ENCODE data around the gene CLEC2B. TPM values are rescaled to one million over a fixed set of nuclear protein-coding genes. Genes with fewer than 3 reads are reported as not detected.

The CLEC2B gene
- total RNA-seq, 8 experiments from 2014 or later: 0.05 to 91.0 (median 22.7) TPM; not detected in 2

DNA sequence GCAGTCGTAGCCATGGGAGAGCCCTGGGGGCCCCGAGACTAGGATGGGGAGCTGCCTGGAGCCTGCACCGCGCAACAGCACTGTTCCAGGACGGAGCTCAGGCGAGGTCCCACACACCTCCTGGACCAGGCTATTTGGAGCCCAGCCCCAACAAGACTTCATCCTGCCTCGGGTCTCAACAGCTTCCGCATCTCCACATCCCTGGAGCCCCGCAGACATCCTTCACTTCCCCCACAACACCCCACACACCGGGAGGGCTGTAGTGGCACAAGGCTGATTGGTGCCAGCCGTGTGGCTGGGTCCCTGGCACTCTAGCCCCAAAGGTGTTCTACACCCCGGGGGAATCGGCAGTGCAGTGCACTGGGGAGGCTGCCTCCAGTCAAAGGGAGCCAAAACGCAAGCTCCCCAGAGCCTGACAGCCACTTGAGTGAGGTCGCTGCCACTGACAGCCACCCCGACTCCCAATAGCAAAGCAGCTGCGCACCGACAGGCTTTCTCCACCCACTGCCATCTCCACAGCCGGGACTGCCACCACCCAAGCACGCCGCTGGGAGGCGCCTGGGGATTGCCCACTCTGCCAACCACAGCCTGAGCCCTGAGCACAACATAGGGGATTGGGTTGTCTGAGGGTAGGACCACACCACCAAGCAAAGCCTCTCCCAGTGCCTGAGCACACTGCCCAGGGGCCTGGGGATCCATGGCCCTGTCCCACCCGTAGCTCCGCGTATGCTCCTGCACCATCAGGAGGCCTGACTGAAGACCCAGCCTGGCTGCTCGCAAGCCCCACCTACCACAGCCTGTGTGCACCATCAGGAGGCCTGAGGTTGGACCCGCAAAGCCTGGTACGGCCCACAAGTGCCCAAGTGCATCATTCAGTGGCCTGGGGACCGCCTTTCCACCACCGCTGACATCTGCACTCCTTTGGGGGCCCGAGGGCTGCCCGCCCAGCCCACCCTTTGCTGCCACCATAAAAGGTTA lies 55.0 kb downstream of the CLEC2B start:
- WGBS, 10 experiments: 26 to 100% (median 89%) methylated on average over 4 to 7 of the region's 32 CpGs; no CpG with 5 or more reads in 7 of the 10 experiments
- no peaks in the 10 kb centered on the region for H3K4me1 ChIP-seq (replicated peaks in 1 of 2)
- H3K27ac ChIP-seq: no peak overlapping the region
- peak in 4 of 8 experiments; percentile 27 to 98 (median 86) for ATAC-seq (replicated peaks in 6 of 8)
- no peak overlapping the region for H3K4me3 ChIP-seq
- in situ Hi-C loops (cut with MboI; ENCODE audit: low pct_unique_long_range_greater_than_20kb in 2 of 9, low sequenced_read_pairs in 9 of 9, unreplicated experiment in 9 of 9): loop anchor here in 2 of 9 experiments (10.0 to 25.0 kb wide), 3 partner anchors 51 to 323 kb away; partner anchors contain the start of genes CLEC2A (in 1 of the 2), CLEC2B (in 1 of the 2) and CLEC7A (in 1 of the 2)

DNA sequence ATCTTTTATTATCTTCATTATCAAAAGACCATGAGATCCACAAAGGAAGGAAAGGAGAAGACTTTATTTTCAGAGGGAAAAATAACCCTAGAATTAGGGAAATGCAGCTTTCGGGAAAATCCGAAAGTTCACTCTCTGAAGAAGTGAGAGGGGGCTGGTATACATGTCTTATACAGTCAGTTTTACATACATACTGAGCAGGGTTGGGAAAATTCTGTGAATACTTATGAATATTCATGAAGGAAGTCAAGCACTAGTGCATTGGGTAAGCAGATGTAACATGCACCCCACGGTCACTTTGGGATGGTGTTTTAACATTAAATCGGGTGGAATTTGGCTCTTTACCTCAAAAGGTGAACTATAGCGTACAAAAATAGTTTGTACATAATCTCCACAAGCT lies 57.5 kb downstream of the CLEC2B start:
- Histone ChIP-seq H3K4me3 (no peak overlapping the region), H3K27ac (no peak overlapping the region), H3K4me1 (replicated peaks in 1 of 2) (no peaks in the 10 kb centered on the region)
- ATAC-seq (replicated peaks in 6 of 8): peak in 2 of 8 experiments; percentile 18 to 89
- WGBS, 10 experiments: 16 to 100% (median 80%) methylated on average over 2 to 5 of the region's 5 CpGs; no CpG with 5 or more reads in 2 of the 10 experiments
- in situ Hi-C loops (cut with MboI; ENCODE audit: low pct_unique_long_range_greater_than_20kb in 2 of 9, low sequenced_read_pairs in 9 of 9, unreplicated experiment in 9 of 9): loop anchor here in 2 of 9 experiments (10.0 to 25.0 kb wide), 3 partner anchors 53 to 326 kb away; partner anchors contain the start of genes CLEC2A (in 1 of the 2), CLEC2B (in 1 of the 2) and CLEC7A (in 1 of the 2)

DNA sequence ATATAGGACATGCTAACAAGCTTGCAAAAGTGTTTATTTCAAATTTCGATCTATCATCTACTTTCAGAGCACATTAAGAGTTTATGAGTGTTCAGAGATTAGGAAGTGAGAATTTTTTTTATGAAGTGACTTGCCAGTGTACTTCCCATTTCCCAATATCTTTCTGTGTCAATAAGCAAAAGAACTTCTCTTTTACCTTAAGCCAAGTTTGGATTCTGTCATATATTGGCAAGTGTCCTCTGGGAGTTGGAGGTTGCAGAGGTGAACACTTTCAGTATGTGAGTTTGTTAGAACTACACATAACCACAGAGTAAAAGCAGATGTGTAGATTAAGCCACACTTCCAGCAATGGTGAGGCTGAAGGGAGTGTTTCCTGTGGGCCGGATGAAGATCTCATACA lies 58.5 kb downstream of the CLEC2B start:
- 60 to 93% (median 72%) methylated on average over 1 to 2 of the region's 2 CpGs; no CpG with 5 or more reads in 2 of the 10 experiments for WGBS, 10 experiments
- ATAC-seq (replicated peaks in 6 of 8): no peak
- in situ Hi-C loops (cut with MboI; ENCODE audit: low pct_unique_long_range_greater_than_20kb in 2 of 9, low sequenced_read_pairs in 9 of 9, unreplicated experiment in 9 of 9): loop anchor here in 2 of 9 experiments (10.0 to 25.0 kb wide), 3 partner anchors 54 to 327 kb away; partner anchors contain the start of genes CLEC2A (in 1 of the 2), CLEC2B (in 1 of the 2) and CLEC7A (in 1 of the 2)

DNA sequence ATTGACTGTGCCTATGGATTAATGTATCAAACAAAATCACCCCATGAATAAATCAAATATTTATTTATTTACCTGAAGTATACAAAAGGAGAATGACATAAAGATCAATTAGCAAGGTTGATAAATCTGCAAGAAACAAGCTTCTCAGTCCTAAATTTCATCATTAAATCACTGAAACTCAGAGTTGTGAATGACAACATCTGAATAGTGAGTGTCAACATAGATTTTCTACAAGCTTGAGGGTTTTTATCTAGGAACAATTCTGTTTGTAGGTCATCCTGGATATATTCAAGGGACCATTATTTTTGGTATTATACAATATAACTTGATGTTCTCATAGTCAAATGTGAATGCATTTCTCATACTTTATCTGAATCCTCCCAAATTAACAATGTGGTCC lies 59.3 kb downstream of the CLEC2B start:
- H3K27ac ChIP-seq: no peak overlapping the region
- ATAC-seq (replicated peaks in 6 of 8): no peak
- H3K4me3 ChIP-seq: no peak overlapping the region
- in situ Hi-C loops (cut with MboI; ENCODE audit: low pct_unique_long_range_greater_than_20kb in 2 of 9, low sequenced_read_pairs in 9 of 9, unreplicated experiment in 9 of 9): loop anchor here in 2 of 9 experiments (10.0 to 25.0 kb wide), 3 partner anchors 55 to 327 kb away; partner anchors contain the start of genes CLEC2A (in 1 of the 2), CLEC2B (in 1 of the 2) and CLEC7A (in 1 of the 2)
- no peaks in the 10 kb centered on the region for H3K4me1 ChIP-seq (replicated peaks in 1 of 2)

More for the DNA sequence above, 58.5 kb downstream of the CLEC2B start:
- no peak overlapping the region for H3K27ac ChIP-seq
- no peak overlapping the region for H3K4me3 ChIP-seq
- H3K4me1 ChIP-seq (replicated peaks in 1 of 2): no peaks in the 10 kb centered on the region

DNA sequence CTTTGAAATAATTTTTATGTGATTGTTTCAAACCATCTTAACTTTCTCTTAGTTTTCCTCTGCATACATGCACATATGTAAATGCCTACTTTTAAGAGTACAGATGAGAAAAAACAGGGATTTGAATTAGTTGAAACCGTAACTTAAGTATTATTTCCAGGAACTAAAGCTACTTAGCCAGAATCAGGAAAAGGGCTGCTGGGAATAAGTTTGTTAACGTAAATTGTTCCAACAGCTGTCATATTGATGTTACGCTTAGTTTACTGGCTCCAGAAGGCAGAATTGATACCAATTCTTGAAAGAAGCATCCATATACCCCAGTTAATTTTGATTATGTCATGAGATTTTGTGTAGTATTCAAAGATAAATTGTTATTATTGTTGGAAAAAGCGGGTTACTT lies 59.8 kb downstream of the CLEC2B start:
- Histone ChIP-seq H3K27ac (no peak overlapping the region), H3K4me3 (no peak overlapping the region), H3K4me1 (replicated peaks in 1 of 2) (no peaks in the 10 kb centered on the region)
- 33 to 100% (median 86%) methylated on average over 1 to 4 of the region's 4 CpGs for WGBS, 10 experiments
- in situ Hi-C loops (cut with MboI; ENCODE audit: low pct_unique_long_range_greater_than_20kb in 2 of 9, low sequenced_read_pairs in 9 of 9, unreplicated experiment in 9 of 9): loop anchor here in 1 of 9 experiments (25.0 kb wide), 2 partner anchors 128 to 328 kb away; partner anchors contain the start of genes CLEC2A and CLEC7A
- peak in 3 of 8 experiments; percentile 21 to 58 (median 31) for ATAC-seq (replicated peaks in 6 of 8)

DNA sequence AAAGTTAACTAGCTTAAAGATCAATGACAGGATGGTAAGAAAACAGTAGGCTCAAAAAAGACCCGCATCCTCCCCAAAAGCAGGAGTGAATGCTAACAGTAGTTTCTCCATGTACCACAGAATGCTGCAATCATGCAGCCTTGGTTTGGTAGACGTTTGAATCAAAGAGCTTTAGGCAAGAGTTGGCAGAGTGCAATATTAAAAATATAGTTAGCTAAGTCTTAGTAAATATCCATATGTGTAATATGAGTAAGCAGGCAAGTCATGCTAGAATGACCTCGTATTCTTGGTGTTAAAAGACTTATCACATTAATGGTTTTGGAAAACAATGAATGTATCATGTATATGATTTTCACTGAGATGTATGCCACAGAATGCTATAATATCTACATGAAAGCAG lies 60.6 kb downstream of the CLEC2B start:
- H3K4me1 ChIP-seq (replicated peaks in 1 of 2): no peaks in the 10 kb centered on the region
- H3K4me3 ChIP-seq: no peak overlapping the region
- 0 to 100% (median 45%) methylated on average over 1 to 3 of the region's 3 CpGs; no CpG with 5 or more reads in 1 of the 10 experiments for WGBS, 10 experiments
- in situ Hi-C loops (cut with MboI; ENCODE audit: low pct_unique_long_range_greater_than_20kb in 2 of 9, low sequenced_read_pairs in 9 of 9, unreplicated experiment in 9 of 9): loop anchor here in 1 of 9 experiments (25.0 kb wide), 2 partner anchors 129 to 329 kb away; partner anchors contain the start of genes CLEC2A and CLEC7A
- ATAC-seq (replicated peaks in 6 of 8): peak in 2 of 8 experiments; percentile 6 to 47
- H3K27ac ChIP-seq: no peak overlapping the region

DNA sequence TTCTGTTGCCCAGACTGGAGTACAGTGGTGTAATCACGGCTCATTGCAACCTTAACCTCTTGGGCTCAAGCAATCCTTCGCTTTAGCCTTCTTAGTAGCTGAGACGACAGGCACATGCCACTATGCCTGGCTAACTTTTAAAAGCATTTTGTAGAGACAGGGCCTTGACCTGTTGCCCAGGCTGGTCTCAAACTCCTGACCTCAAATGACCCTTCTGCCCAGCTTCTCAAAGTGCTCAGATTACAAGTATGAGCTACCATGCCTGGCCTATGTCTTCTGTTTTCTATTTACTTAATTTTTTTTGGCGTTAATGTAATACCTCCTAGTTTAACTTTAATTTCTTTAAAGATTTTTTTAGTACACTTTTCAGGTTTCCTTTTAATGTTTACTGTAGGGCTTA lies 62.4 kb downstream of the CLEC2B start:
- H3K27ac ChIP-seq: no peak overlapping the region
- in situ Hi-C loops (cut with MboI; ENCODE audit: low pct_unique_long_range_greater_than_20kb in 2 of 9, low sequenced_read_pairs in 9 of 9, unreplicated experiment in 9 of 9): loop anchor here in 1 of 9 experiments (25.0 kb wide), 2 partner anchors 131 to 331 kb away; partner anchors contain the start of genes CLEC2A and CLEC7A
- H3K4me1 ChIP-seq (replicated peaks in 1 of 2): no peaks in the 10 kb centered on the region
- WGBS, 10 experiments: 48 to 100% (median 83%) methylated on average over 1 to 4 of the region's 4 CpGs; no CpG with 5 or more reads in 1 of the 10 experiments
- no peak for ATAC-seq (replicated peaks in 6 of 8)
- no peak overlapping the region for H3K4me3 ChIP-seq

DNA sequence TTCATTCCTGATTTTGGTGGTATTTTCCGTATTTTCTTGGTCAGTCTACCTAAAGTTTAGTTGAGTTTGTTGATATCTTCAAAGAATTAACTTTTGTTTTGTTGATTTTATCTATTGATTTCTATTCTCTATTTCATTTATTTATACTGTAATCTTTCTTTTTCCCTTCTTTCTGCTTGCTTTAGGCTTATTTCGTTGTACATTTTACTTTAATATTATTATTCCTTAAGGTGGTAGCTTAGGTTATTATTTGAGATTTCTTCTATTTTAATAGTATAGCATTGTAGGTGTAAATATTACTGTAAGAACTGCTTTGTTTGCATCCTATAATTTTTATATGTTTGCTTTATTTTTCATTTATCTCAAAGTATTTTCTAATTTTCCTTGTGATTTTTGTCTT lies 63.3 kb downstream of the CLEC2B start:
- no peaks in the 10 kb centered on the region for H3K4me1 ChIP-seq (replicated peaks in 1 of 2)
- no peak overlapping the region for H3K27ac ChIP-seq
- H3K4me3 ChIP-seq: no peak overlapping the region
- in situ Hi-C loops (cut with MboI; ENCODE audit: low pct_unique_long_range_greater_than_20kb in 2 of 9, low sequenced_read_pairs in 9 of 9, unreplicated experiment in 9 of 9): loop anchor here in 1 of 9 experiments (25.0 kb wide), 2 partner anchors 131 to 331 kb away; partner anchors contain the start of genes CLEC2A and CLEC7A
- 78 to 100% (median 95%) methylated on average over 1 to 2 of the region's 2 CpGs for WGBS, 10 experiments
- no peak for ATAC-seq (replicated peaks in 6 of 8)

Other genes with a start within 250 kb of the CLEC2B start
- gene CLEC2D, start 199.6 kb downstream of the CLEC2B start, total RNA-seq: 10 to 100 TPM in 2 of 8 experiments, 1 to 10 TPM in 6; 1.8 to 22.5 (median 2.8) TPM
- 1 to 10 TPM in 1 of 8 experiments, under 1 TPM in 4, not detected in 3; 0.27 to 2.1 (median 0.91) TPM for gene CLECL1, start 136.3 kb downstream of the CLEC2B start, total RNA-seq
- gene CD69, start 108.5 kb downstream of the CLEC2B start, total RNA-seq: 1 to 10 TPM in 2 of 8 experiments, under 1 TPM in 4, not detected in 2; 0.20 to 1.4 (median 0.86) TPM
- 1 to 10 TPM in 2 of 8 experiments, under 1 TPM in 3, not detected in 3; 0.11 to 3.5 (median 0.38) TPM for gene KLRF1, start 41.9 kb downstream of the CLEC2B start, total RNA-seq
- gene KLRF2, start 12.1 kb upstream of the CLEC2B start, total RNA-seq: not detected
- gene CLEC2A, start 63.0 kb upstream of the CLEC2B start, total RNA-seq: 10 to 100 TPM in 1 of 8 experiments, under 1 TPM in 2, not detected in 5; 0.38 to 36.7 (median 0.85) TPM
- under 1 TPM in 3 of 8 experiments, not detected in 5; 0.20 to 0.71 (median 0.37) TPM for gene CLEC12A, start 102.1 kb upstream of the CLEC2B start, total RNA-seq
- gene CLEC1B, start 129.8 kb upstream of the CLEC2B start, total RNA-seq: under 1 TPM in 1 of 8 experiments, not detected in 7; 0.31 TPM
- gene CLEC12B, start 141.3 kb upstream of the CLEC2B start, total RNA-seq: under 1 TPM in 4 of 8 experiments, not detected in 4; 0.05 to 0.28 (median 0.21) TPM
- gene CLEC9A, start 161.3 kb upstream of the CLEC2B start, total RNA-seq: under 1 TPM in 4 of 8 experiments, not detected in 4; 0.13 to 0.93 (median 0.39) TPM
- 10 to 100 TPM in 1 of 8 experiments, 1 to 10 TPM in 2, under 1 TPM in 4, not detected in 1; 0.18 to 24.9 (median 0.66) TPM for gene CLEC1A, start 229.6 kb upstream of the CLEC2B start, total RNA-seq

Data from motor neuron (in vitro differentiated cells).